RWPE2 (cell line): ENCODE measurements around the gene KCNQ1OT1.
A peak's percentile ranks its signal among the peaks of the same experiment; 100 is the strongest.

Source experiments
- ATAC-seq: fragments of 200-7000 bp; cut with Tn5 transposase; 3 replicates; pipeline ENCODE4 v1.9.1; 2021; ENCODE audit warnings: low read depth
- DNase-seq: peaks from one replicate; pipeline ENCODE4 v3.0.0-alpha.2; 2020; ENCODE audit warnings: low spot score
- H3K27ac ChIP-seq: fragments of 450-650 bp; 2 replicates; pipeline ENCODE4 v1.5.1; 2017; ENCODE audit warnings: mild to moderate bottlenecking; ENCODE audit not compliant: poor library complexity, severe bottlenecking
- H3K27me3 ChIP-seq: fragments of 250-450 bp; sonication (Bioruptor Pico); 2 replicates; pipeline ENCODE4 v1.5.1; 2021; ENCODE audit warnings: mild to moderate bottlenecking, moderate library complexity; ENCODE audit not compliant: insufficient read depth, poor library complexity, severe bottlenecking
- H3K36me3 ChIP-seq: fragments of 250-450 bp; sonication (Bioruptor Pico); 2 replicates; pipeline ENCODE4 v1.5.1; 2020; ENCODE audit warnings: low read depth, mild to moderate bottlenecking, moderate library complexity
- H3K4me1 ChIP-seq: fragments of 250-450 bp; sonication (Bioruptor Pico); 2 replicates; pipeline ENCODE4 v1.5.1; 2021; ENCODE audit warnings: mild to moderate bottlenecking, moderate library complexity; ENCODE audit not compliant: insufficient read depth, poor library complexity, severe bottlenecking
- H3K4me3 ChIP-seq: fragments of 250-450 bp; sonication (Bioruptor Pico); 2 replicates; pipeline ENCODE4 v1.5.1; 2021; ENCODE audit warnings: mild to moderate bottlenecking, moderate library complexity; ENCODE audit not compliant: severe bottlenecking
- H3K9me3 ChIP-seq: fragments of 250-450 bp; sonication (Bioruptor Pico); 2 replicates; pipeline ENCODE4 v1.5.1; 2021; ENCODE audit warnings: mild to moderate bottlenecking, moderate library complexity; ENCODE audit not compliant: severe bottlenecking
- CTCF ChIP-seq: fragments of 450-650 bp; IDR thresholded peaks from one replicate; pipeline ENCODE4 v1.5.1; 2017; ENCODE audit warnings: mild to moderate bottlenecking, moderate library complexity; ENCODE audit not compliant: poor library complexity, severe bottlenecking

KCNQ1OT1 gene

GRCh38 chr11:2740275-2740940, 40.6 kb upstream of the KCNQ1OT1 start:
- ATAC-seq (no peak), DNase-seq (no peak)
- H3K4me3 ChIP-seq: no peak overlapping the region
- no peaks in the 10 kb centered on the region for H3K9me3 ChIP-seq
- H3K36me3 ChIP-seq: no peaks in the 10 kb centered on the region
- H3K4me1 ChIP-seq: peaks cover 5% of the 10 kb centered on the region
- no peaks in the 10 kb centered on the region for H3K27me3 ChIP-seq
- no peak for TF ChIP-seq CTCF
- H3K27ac ChIP-seq: no peak overlapping the region

GRCh38 chr11:2739531-2740274, 39.9 kb upstream of the KCNQ1OT1 start:
- TF ChIP-seq CTCF: no peak
- no peaks in the 10 kb centered on the region for H3K9me3 ChIP-seq
- no peak overlapping the region for H3K4me3 ChIP-seq
- no peak for ATAC-seq
- peaks cover 5% of the 10 kb centered on the region for H3K4me1 ChIP-seq
- H3K27ac ChIP-seq: no peak overlapping the region
- DNase-seq: no peak
- no peaks in the 10 kb centered on the region for H3K36me3 ChIP-seq
- H3K27me3 ChIP-seq: no peaks in the 10 kb centered on the region

- H3K4me3 ChIP-seq: no peak overlapping the region
- no peak overlapping the region for H3K27ac ChIP-seq
- H3K36me3 ChIP-seq: no peaks in the 10 kb centered on the region
- DNase-seq (no peak), ATAC-seq (no peak)
- TF ChIP-seq CTCF: no peak
- no peaks in the 10 kb centered on the region for H3K9me3 ChIP-seq
- no peaks in the 10 kb centered on the region for H3K27me3 ChIP-seq
- peaks cover 5% of the 10 kb centered on the region for H3K4me1 ChIP-seq
These were observed 39.0 kb upstream of the KCNQ1OT1 start for GRCh38 chr11:2738551-2739431.

- Histone ChIP-seq H3K27ac (no peak overlapping the region), H3K4me3 (no peak overlapping the region), H3K36me3 (no peaks in the 10 kb centered on the region), H3K4me1 (peaks cover 5% of the 10 kb centered on the region), H3K9me3 (no peaks in the 10 kb centered on the region), H3K27me3 (no peaks in the 10 kb centered on the region)
- no peak for DNase-seq
- no peak for TF ChIP-seq CTCF
- 0 out of 3 replicates have a peak, but pooled peaks have one; percentile 23 for ATAC-seq
These were observed 38.1 kb upstream of the KCNQ1OT1 start for GRCh38 chr11:2737866-2738265.
